ENCODE data around the gene NR4A1. TPM values are rescaled to one million over a fixed set of nuclear protein-coding genes. Genes with fewer than 3 reads are reported as not detected.

The NR4A1 gene
- polyA plus RNA-seq, 1 experiment, result 4.4 TPM

- ChIA-PET CTCF (interaction anchor here (31.7 kb wide), 1 partner anchor 60 kb away, joined by 624 read pairs; no protein-coding TSS in a partner anchor), POLR2A (interaction anchor here (0.6 kb wide), 1 partner anchor 35 kb away, joined by 5 read pairs; no protein-coding TSS in a partner anchor)
- H3K4me3 ChIP-seq (ENCODE audit: low read depth, low read length), result no peak overlapping the region
- no peak overlapping the region for H3K27ac ChIP-seq (ENCODE audit: low read depth, low read length)
- no peak for TF ChIP-seq CTCF (IDR thresholded peaks at IDR 0.05; ENCODE audit: low read depth, low read length)
- H3K9me3 ChIP-seq (ENCODE audit: control insufficient read depth, insufficient read depth, low read length), result no peaks in the 10 kb centered on the region
- peaks cover 28% of the 10 kb centered on the region for H3K27me3 ChIP-seq (ENCODE audit: control insufficient read depth, insufficient read depth, low read length)
- DNase-seq (ENCODE audit: low read depth, low spot score), result no peak
These were observed 35.9 kb downstream of the NR4A1 start for GRCh38 chr12:52086944-52087835.

- POLR2A ChIA-PET, result no interaction called here
- Histone ChIP-seq H3K9me3 (ENCODE audit: control insufficient read depth, insufficient read depth, low read length) (no peaks in the 10 kb centered on the region), H3K27me3 (ENCODE audit: control insufficient read depth, insufficient read depth, low read length) (peaks cover 32% of the 10 kb centered on the region), H3K4me3 (ENCODE audit: low read depth, low read length) (no peak overlapping the region), H3K27ac (ENCODE audit: low read depth, low read length) (no peak overlapping the region)
- no peak for TF ChIP-seq CTCF (IDR thresholded peaks at IDR 0.05; ENCODE audit: low read depth, low read length)
- DNase-seq (ENCODE audit: low read depth, low spot score), result no peak
- CTCF ChIA-PET, result interaction anchor here (31.7 kb wide), 1 partner anchor 61 kb away, joined by 624 read pairs; no protein-coding TSS in a partner anchor
These were observed 36.9 kb downstream of the NR4A1 start for GRCh38 chr12:52087961-52088820.

DNA sequence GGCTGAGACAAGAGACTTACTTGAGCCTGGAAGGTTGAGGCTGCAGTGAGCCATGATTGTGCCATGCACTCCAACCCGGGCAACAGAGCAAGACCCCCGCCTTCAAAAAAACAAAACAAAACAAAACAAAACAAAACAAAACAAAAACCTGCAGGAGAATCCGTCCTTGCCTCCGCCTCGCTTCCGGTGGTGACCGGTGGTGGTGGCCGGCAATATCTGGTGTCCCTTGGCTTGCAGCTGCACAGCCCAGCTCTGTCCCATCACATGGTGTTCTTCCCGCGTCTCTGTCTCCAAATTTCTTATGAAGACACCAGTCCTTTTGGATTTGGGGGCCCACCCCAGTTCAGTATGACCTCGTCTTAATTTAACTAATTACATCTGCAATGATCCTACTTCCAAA lies 38.2 kb downstream of the NR4A1 start:
- CTCF ChIA-PET, result interaction anchor here (31.7 kb wide), 1 partner anchor 63 kb away, joined by 624 read pairs; no protein-coding TSS in a partner anchor
- Histone ChIP-seq H3K27me3 (ENCODE audit: control insufficient read depth, insufficient read depth, low read length) (peaks cover 32% of the 10 kb centered on the region), H3K27ac (ENCODE audit: low read depth, low read length) (no peak overlapping the region), H3K4me3 (ENCODE audit: low read depth, low read length) (no peak overlapping the region), H3K9me3 (ENCODE audit: control insufficient read depth, insufficient read depth, low read length) (peaks cover 2% of the 10 kb centered on the region; the same call in 1 of the 2 replicates)
- TF ChIP-seq CTCF (IDR thresholded peaks at IDR 0.05; ENCODE audit: low read depth, low read length), result no peak
- POLR2A ChIA-PET, result interaction anchor here (1.0 kb wide), 1 partner anchor 58 kb away, joined by 3 read pairs; no protein-coding TSS in a partner anchor
- DNase-seq (ENCODE audit: low read depth, low spot score), result no peak

GRCh38 chr12:52090291-52090690 lies 39.0 kb downstream of the NR4A1 start:
- peaks cover 32% of the 10 kb centered on the region for H3K27me3 ChIP-seq (ENCODE audit: control insufficient read depth, insufficient read depth, low read length)
- H3K27ac ChIP-seq (ENCODE audit: low read depth, low read length), result no peak overlapping the region
- ChIA-PET POLR2A (no interaction called here), CTCF (interaction anchor here (31.7 kb wide), 1 partner anchor 63 kb away, joined by 624 read pairs; no protein-coding TSS in a partner anchor)
- no peak for DNase-seq (ENCODE audit: low read depth, low spot score)
- TF ChIP-seq CTCF (IDR thresholded peaks at IDR 0.05; ENCODE audit: low read depth, low read length), result no peak
- H3K4me3 ChIP-seq (ENCODE audit: low read depth, low read length), result no peak overlapping the region
- peaks cover 3% of the 10 kb centered on the region; the same call in 1 of the 2 replicates for H3K9me3 ChIP-seq (ENCODE audit: control insufficient read depth, insufficient read depth, low read length)

Measured in AG04450 (cell line).